Lower leg skin (tissue), 4 donors: ENCODE data around the gene SLC25A44. TPM values are rescaled to one million over a fixed set of nuclear protein-coding genes. Genes with fewer than 3 reads are reported as not detected.

Experiments
- DNase-seq, 2 donors: peaks; one replicate each; pipeline ENCODE4 v3.0.0-alpha.2; 2019; ENCODE audit warnings: low spot score in 2 of 2
- H3K4me3 ChIP-seq: fragments of 200-600 bp; sonication (generic); 2 replicates; pipeline ENCODE4 v1.5.1; 2017; ENCODE audit warnings: mild to moderate bottlenecking, low read depth; ENCODE audit not compliant: poor library complexity, severe bottlenecking
- POLR2A ChIP-seq, 2 donors: fragments of 450-650 bp; IDR thresholded peaks; one replicate each; pipeline ENCODE4 v1.6.1; 2016 to 2017; ENCODE audit warnings: antibody characterized with exemption in 2 of 2, mild to moderate bottlenecking in 1 of 2, moderate library complexity in 1 of 2
- WGBS, 2 donors: methylation state at CpG; one replicate each; pipeline ENCODE4 v1.1.5; 2018; 5-methylcytosine and 5-hydroxymethylcytosine counted together
- intact Hi-C: fragments of 100-400 bp; cut with DNase I; formaldehyde crosslinking; loops from one replicate; pipeline ENCODE4 v1.15.0; 2023; ENCODE audit warnings: low total_unique reads
- total RNA-seq, 4 donors: library from RNA; depleted of rRNA; stranded (reverse); fragments of >200 nt; gene quantifications; one replicate each; pipeline ENCODE4 v1.1.0, GENCODE V29; 2016
- TF ChIP-seq, protein P1 (sequence below), 3 donors: fragments of 450-650 bp; IDR thresholded peaks; one replicate each; pipeline ENCODE4 v1.5.1; 2016; ENCODE audit warnings: antibody characterized with exemption in 3 of 3, mild to moderate bottlenecking in 3 of 3, moderate library complexity in 2 of 3

SLC25A44 gene
- total RNA-seq, 4 donors from 2014 or later, result 11.3 to 15.3 (median 13.3) TPM

DNA sequence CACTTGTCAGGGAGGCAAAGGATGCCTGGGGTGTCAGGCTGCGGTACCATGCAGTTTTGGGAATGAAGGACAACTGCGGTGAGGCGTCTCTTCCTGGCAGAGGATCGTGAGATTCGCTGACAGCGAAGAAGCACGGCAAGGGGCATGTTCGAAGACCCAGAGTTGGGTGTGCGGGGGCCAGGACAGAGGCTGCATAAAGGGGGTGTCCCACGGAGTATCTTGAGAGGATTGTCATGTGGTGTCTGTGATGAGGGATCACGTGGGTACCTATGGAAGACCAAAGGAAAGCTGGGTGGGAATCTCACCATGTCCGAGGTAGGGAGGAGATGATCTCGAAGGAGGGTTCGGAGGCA is 372 bp downstream of the SLC25A44 start:
- intact Hi-C loops, result no loop called here
- WGBS, 2 donors, result 9 to 12% methylated on average over 14 of the region's 14 CpGs
- TF ChIP-seq, protein P1, sequence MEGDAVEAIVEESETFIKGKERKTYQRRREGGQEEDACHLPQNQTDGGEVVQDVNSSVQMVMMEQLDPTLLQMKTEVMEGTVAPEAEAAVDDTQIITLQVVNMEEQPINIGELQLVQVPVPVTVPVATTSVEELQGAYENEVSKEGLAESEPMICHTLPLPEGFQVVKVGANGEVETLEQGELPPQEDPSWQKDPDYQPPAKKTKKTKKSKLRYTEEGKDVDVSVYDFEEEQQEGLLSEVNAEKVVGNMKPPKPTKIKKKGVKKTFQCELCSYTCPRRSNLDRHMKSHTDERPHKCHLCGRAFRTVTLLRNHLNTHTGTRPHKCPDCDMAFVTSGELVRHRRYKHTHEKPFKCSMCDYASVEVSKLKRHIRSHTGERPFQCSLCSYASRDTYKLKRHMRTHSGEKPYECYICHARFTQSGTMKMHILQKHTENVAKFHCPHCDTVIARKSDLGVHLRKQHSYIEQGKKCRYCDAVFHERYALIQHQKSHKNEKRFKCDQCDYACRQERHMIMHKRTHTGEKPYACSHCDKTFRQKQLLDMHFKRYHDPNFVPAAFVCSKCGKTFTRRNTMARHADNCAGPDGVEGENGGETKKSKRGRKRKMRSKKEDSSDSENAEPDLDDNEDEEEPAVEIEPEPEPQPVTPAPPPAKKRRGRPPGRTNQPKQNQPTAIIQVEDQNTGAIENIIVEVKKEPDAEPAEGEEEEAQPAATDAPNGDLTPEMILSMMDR (IDR thresholded peaks at IDR 0.05), result no peak
- TF ChIP-seq POLR2A (IDR thresholded peaks at IDR 0.05), result no peak
- H3K4me3 ChIP-seq, result peak overlapping the region; percentile 74
- peak in 1 of 2 donors; percentile 87 for DNase-seq

DNA sequence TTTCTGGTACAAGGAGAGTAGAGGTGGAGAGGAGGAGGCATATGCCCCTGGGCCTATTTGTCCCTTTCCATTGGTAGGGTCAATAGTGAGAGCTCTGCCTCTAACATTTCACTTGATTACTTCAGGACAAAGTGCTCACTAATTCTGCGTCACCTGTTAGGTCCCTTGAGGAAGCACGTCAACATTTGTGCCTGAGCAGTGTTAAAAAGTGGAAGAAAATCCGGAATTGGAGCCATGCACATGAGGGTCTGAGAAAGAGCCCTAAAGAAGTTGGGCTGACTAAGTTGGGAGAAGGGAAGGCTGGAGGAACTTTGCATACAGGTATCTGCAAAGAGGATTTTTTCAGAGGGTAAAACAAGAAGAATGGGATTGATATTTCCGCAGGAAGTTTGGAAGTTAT is 1.9 kb downstream of the SLC25A44 start:
- no peak for DNase-seq

DNA sequence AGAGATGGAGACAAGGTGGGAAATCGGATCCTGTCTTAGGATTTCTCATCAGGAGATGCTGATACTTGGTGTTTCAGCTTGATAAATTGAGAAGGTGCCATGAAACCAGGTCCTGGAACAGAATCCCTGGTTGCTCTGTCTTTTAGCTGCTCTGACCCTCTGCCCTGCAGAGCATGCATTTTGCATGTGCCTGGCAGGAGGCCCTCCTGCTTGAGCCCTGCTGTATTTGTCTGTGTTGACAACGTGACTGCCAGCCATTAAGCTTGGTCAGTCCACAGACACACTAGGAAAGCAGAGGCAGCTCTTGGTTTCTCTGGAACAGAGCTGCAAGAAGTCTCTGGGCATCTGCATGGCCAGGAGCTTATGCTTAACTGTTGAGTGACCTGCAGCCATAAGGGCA is 2.5 kb downstream of the SLC25A44 start:
- no peak overlapping the region for H3K4me3 ChIP-seq
- DNase-seq, result no peak
- TF ChIP-seq, protein P1 (IDR thresholded peaks at IDR 0.05), result no peak
- TF ChIP-seq POLR2A (IDR thresholded peaks at IDR 0.05), result no peak
- intact Hi-C loops, result no loop called here
- 63 to 64% methylated on average over 2 of the region's 2 CpGs for WGBS, 2 donors

More for the DNA sequence above, 1.9 kb downstream of the SLC25A44 start:
- no peak overlapping the region for H3K4me3 ChIP-seq
- TF ChIP-seq, protein P1 (IDR thresholded peaks at IDR 0.05), result no peak
- TF ChIP-seq POLR2A (IDR thresholded peaks at IDR 0.05), result no peak
- intact Hi-C loops, result no loop called here
- WGBS, 2 donors, result 63 to 69% methylated on average over 4 of the region's 4 CpGs

DNA sequence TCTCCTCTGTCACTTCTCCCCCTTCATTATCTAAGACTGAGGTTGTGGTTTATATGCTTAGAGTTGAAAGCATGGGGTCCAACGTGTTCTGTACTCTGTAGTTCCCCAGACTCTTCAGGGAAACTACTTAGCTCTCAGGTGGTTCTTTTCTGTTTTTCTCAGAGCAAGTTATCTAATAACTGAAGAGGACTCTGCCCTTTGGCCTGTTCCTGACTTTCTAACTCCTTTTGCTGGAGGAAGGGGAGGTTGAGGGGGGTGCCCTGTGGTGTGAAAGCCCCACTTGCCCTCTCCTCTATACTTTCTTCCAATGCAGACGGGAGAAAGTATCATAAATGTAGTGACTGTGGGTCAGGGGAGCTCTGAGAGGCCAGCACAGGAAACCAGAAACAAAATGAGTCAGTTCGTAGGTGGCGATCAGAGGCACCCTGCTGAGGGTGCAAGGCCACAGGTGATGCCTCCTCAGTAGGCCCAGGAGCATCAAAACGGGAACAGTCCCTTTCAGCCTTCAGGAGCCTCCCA is 5.0 kb downstream of the SLC25A44 start:
- no peak overlapping the region for H3K4me3 ChIP-seq
- intact Hi-C loops, result no loop called here
- TF ChIP-seq, protein P1 (IDR thresholded peaks at IDR 0.05), result no peak
- no peak for TF ChIP-seq POLR2A (IDR thresholded peaks at IDR 0.05)
- DNase-seq, result no peak
- 85 to 89% methylated on average over 5 of the region's 5 CpGs for WGBS, 2 donors

DNA sequence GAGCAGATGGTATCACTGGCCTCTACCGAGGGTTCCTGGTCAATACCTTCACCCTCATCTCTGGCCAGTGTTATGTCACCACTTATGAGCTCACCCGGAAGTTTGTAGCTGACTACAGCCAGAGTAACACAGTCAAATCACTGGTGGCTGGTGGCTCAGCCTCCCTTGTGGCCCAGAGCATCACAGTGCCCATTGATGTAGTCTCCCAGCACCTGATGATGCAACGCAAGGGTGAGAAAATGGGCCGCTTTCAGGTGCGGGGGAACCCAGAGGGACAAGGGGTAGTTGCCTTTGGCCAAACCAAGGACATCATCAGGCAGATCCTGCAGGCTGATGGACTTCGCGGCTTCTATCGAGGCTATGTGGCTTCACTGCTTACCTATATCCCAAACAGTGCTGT is 6.1 kb downstream of the SLC25A44 start:
- no peak for TF ChIP-seq POLR2A (IDR thresholded peaks at IDR 0.05)
- TF ChIP-seq, protein P1 (IDR thresholded peaks at IDR 0.05), result no peak
- intact Hi-C loops, result loop anchor here (10.0 kb wide), 1 partner anchor 45 kb away; the partner anchor contains the start of gene SEMA4A
- no peak overlapping the region for H3K4me3 ChIP-seq
- 95 to 98% methylated on average over 8 of the region's 8 CpGs for WGBS, 2 donors
- DNase-seq, result no peak

DNA sequence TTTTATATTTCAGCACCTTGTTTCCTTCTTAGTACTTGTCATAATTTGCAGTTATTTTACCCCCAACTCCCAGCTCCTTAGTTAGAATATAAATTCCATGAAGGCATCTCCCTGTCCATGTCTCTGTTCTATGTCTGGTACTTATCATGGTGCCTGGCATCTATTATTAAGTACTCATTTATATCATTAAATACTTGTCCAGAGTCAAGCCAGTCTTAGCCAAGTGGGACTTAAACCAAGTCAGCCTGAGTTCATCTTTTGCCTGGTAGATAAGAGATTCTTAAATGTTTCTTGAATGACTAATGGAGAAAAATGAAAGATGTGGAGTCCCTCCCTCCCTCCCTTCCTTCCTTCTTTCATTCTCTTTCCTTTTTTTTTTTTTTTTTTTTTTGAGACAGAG is 9.4 kb downstream of the SLC25A44 start:
- DNase-seq, result no peak
- no peak overlapping the region for H3K4me3 ChIP-seq
- no peak for TF ChIP-seq POLR2A (IDR thresholded peaks at IDR 0.05)
- TF ChIP-seq, protein P1 (IDR thresholded peaks at IDR 0.05), result no peak
- intact Hi-C loops, result loop anchor here (10.0 kb wide), 1 partner anchor 49 kb away; the partner anchor contains the start of gene SEMA4A
